A673 (cell line): ENCODE measurements around the gene ANAPC15.

ENCODE experiments used
- CTCF ChIP-seq: fragments of 300-800, 200-600 bp; sonication (generic); conservative IDR thresholded peaks from 2 replicates; pipeline ENCODE4 v1.5.1; 2017; ENCODE audit warnings: low read depth, mild to moderate bottlenecking, antibody characterized with exemption, low read length, moderate library complexity, mixed read lengths
- EZH2 ChIP-seq: fragments of 200-600 bp; sonication (generic); IDR thresholded peaks from 2 replicates; pipeline ENCODE4 v1.6.1; 2017; ENCODE audit warnings: borderline replicate concordance, low read depth, mild to moderate bottlenecking, mixed read lengths, antibody characterized with exemption, low read length; ENCODE audit not compliant: poor library complexity, severe bottlenecking

GRCh38 chr11:72069200-72069599 lies 43.3 kb downstream of the ANAPC15 start:
- TF ChIP-seq CTCF, result no peak
- no peak for TF ChIP-seq EZH2
